CD4-positive, alpha-beta memory T cell (primary cell): ENCODE data around the gene OR4D10. TPM values are rescaled to one million over a fixed set of nuclear protein-coding genes. Genes with fewer than 3 reads are reported as not detected.
"Not testable (repeated sequence)": the region's sequence is repeated elsewhere in the genome, so short reads cannot be mapped to it uniquely, and the experiment has no call there.

Experiments
- CTCF ChIA-PET: fragments of 350-600 bp; sonication (Branson Sonifier 250); formaldehyde crosslinking; loops from one replicate; lab custom pipeline; 2021; ENCODE audit warnings: inconsistent platforms; ENCODE audit not compliant: partially characterized antibody; lab: Charles Lee
- POLR2A ChIA-PET: fragments of 350-600 bp; sonication (Branson Sonifier 250); formaldehyde crosslinking; loops from one replicate; lab custom pipeline; 2021; ENCODE audit not compliant: partially characterized antibody; lab: Charles Lee
- DNase-seq, 5 donors: peaks; one replicate each; pipeline versions ENCODE4 v3.0.0 to v3.0.0-alpha.2; 2020 to 2022; ENCODE audit warnings: mixed read lengths in 1 of 5
- H3K27ac ChIP-seq: one replicate; pipeline ENCODE4 v1.7.0; 2013; ENCODE audit warnings: low read depth, low read length
- H3K27me3 ChIP-seq: 2 replicates; pipeline ENCODE4 v1.7.0; 2013; ENCODE audit warnings: mild to moderate bottlenecking, low read length, moderate library complexity; ENCODE audit not compliant: insufficient read depth
- H3K36me3 ChIP-seq: 2 replicates; pipeline ENCODE4 v1.7.0; 2013; ENCODE audit warnings: mild to moderate bottlenecking, low read length, moderate library complexity; ENCODE audit not compliant: insufficient read depth
- H3K4me1 ChIP-seq: 2 replicates; pipeline ENCODE4 v1.7.0; 2013; ENCODE audit warnings: mild to moderate bottlenecking, low read length, moderate library complexity; ENCODE audit not compliant: insufficient read depth
- H3K4me3 ChIP-seq, 2 donors: one replicate each; pipeline ENCODE4 v1.7.0; 2013; ENCODE audit warnings: low read length in 2 of 2, mild to moderate bottlenecking in 1 of 2
- H3K9me3 ChIP-seq, 2 donors: one replicate each; pipeline ENCODE4 v1.7.0; 2013; ENCODE audit warnings: low read length in 2 of 2, control low read depth in 1 of 2; ENCODE audit not compliant: control insufficient read depth in 1 of 2
- H3K27ac Mint-ChIP-seq, 7 donors: one replicate each; pipeline ENCODE4 v1.8.0; 2020 to 2021; ENCODE audit warnings: mixed read lengths in 7 of 7, mild to moderate bottlenecking in 6 of 7, inconsistent platforms in 3 of 7, moderate library complexity in 3 of 7
- H3K27me3 Mint-ChIP-seq, 2 donors: one replicate each; pipeline ENCODE4 v1.8.0; 2020 to 2021; ENCODE audit warnings: mixed read lengths in 2 of 2
- H3K36me3 Mint-ChIP-seq, 2 donors: one replicate each; pipeline ENCODE4 v1.8.0; 2020 to 2021; ENCODE audit warnings: mixed read lengths in 2 of 2, inconsistent platforms in 1 of 2, mild to moderate bottlenecking in 1 of 2
- H3K4me1 Mint-ChIP-seq, 4 donors: one replicate each; pipeline ENCODE4 v1.8.0; 2020 to 2021; ENCODE audit warnings: mixed read lengths in 4 of 4, mild to moderate bottlenecking in 1 of 4
- H3K4me3 Mint-ChIP-seq, 8 donors: one replicate each; pipeline ENCODE4 v1.8.0; 2020 to 2021; ENCODE audit warnings: mixed read lengths in 8 of 8, mild to moderate bottlenecking in 7 of 8, moderate library complexity in 6 of 8, inconsistent platforms in 3 of 8
- H3K9me3 Mint-ChIP-seq, 8 donors: one replicate each; pipeline ENCODE4 v1.8.0; 2020 to 2021; ENCODE audit warnings: mixed read lengths in 8 of 8, mild to moderate bottlenecking in 5 of 8, inconsistent platforms in 3 of 8, moderate library complexity in 1 of 8
- intact Hi-C: fragments of 100-400 bp; cut with micrococcal nuclease; formaldehyde crosslinking; loops from one replicate; pipeline ENCODE4 v1.15.1; 2023
- polyA plus RNA-seq, 2 donors: library from polyadenylated mRNA; unstranded; fragments of 300-500 nt; fragmentation: Illumina TruSeq; gene quantifications; one replicate each; pipeline ENCODE4 v1.2.3, GENCODE V29; 2021
- total RNA-seq, 2 experiments: library from RNA; stranded (reverse); gene quantifications; one replicate each; pipeline ENCODE4 v1.2.3, GENCODE V29; 2021

OR4D10 gene
- total and polyA plus RNA-seq, 4 experiments from 2014 or later: not detected

- DNase-seq: no peak
- Histone ChIP-seq H3K9me3 (no peaks in the 10 kb centered on the region), H3K36me3 (no peaks in the 10 kb centered on the region), H3K27me3 (no peaks in the 10 kb centered on the region), H3K27ac (no peak overlapping the region), H3K4me3 (no peak overlapping the region), H3K4me1 (no peaks in the 10 kb centered on the region)
- Mint-ChIP-seq H3K36me3 (no peaks in the 10 kb centered on the region), H3K4me1 (no peaks in the 10 kb centered on the region), H3K27me3 (peaks cover 3 to 4% of the 10 kb centered on the region in 2 donors), H3K4me3 (no peak overlapping the region), H3K27ac (no peak overlapping the region), H3K9me3 (no peaks in the 10 kb centered on the region)
- ChIA-PET POLR2A (no interaction called here), CTCF (interaction anchor here (0.9 to 1.2 kb wide), 4 partner anchors 8 to 379 kb away, joined by 3 to 8 read pairs (median 4); no protein-coding TSS in a partner anchor)
- intact Hi-C loops: no loop called here
Measured at GRCh38 chr11:59437770-59438169, 35.3 kb upstream of the OR4D10 start.

- H3K4me3 ChIP-seq, H3K36me3 ChIP-seq, H3K4me3 Mint-ChIP-seq, H3K36me3 Mint-ChIP-seq, H3K27me3 ChIP-seq, POLR2A ChIA-PET, DNase-seq, CTCF ChIA-PET, H3K27ac Mint-ChIP-seq, H3K27ac ChIP-seq, H3K4me1 ChIP-seq, H3K4me1 Mint-ChIP-seq, H3K27me3 Mint-ChIP-seq, H3K9me3 ChIP-seq, intact Hi-C loops: not testable (repeated sequence)
- H3K9me3 Mint-ChIP-seq: peaks cover 0 to 13% (median 4%) of the 10 kb centered on the region in 8 donors
Measured at GRCh38 chr11:59445624-59446023, 27.5 kb upstream of the OR4D10 start.

- no peak for DNase-seq
- Histone ChIP-seq H3K4me1 (no peaks in the 10 kb centered on the region), H3K27me3 (no peaks in the 10 kb centered on the region), H3K9me3 (no peaks in the 10 kb centered on the region), H3K27ac (no peak overlapping the region), H3K36me3 (no peaks in the 10 kb centered on the region), H3K4me3 (no peak overlapping the region)
- POLR2A ChIA-PET: no interaction called here
- CTCF ChIA-PET: no interaction called here
- Mint-ChIP-seq H3K9me3 (peaks cover 0 to 13% (median 4%) of the 10 kb centered on the region in 8 donors), H3K27me3 (peaks cover 6 to 13% of the 10 kb centered on the region in 2 donors), H3K4me3 (no peak overlapping the region), H3K4me1 (no peaks in the 10 kb centered on the region), H3K36me3 (no peaks in the 10 kb centered on the region), H3K27ac (no peak overlapping the region)
- intact Hi-C loops: no loop called here
Measured at GRCh38 chr11:59448484-59448883, 24.6 kb upstream of the OR4D10 start.

- H3K4me1 ChIP-seq: no peaks in the 10 kb centered on the region
- intact Hi-C loops: no loop called here
- H3K36me3 ChIP-seq: no peaks in the 10 kb centered on the region
- no peaks in the 10 kb centered on the region for H3K27me3 ChIP-seq
- no peak within 1 kb of the TSS for H3K27ac ChIP-seq
- no peaks in the 10 kb centered on the region for H3K36me3 Mint-ChIP-seq
- H3K4me3 Mint-ChIP-seq: no peak within 1 kb of the TSS
- H3K4me1 Mint-ChIP-seq: no peaks in the 10 kb centered on the region
- H3K9me3 Mint-ChIP-seq: peaks cover 0 to 2% (median 0%) of the 10 kb centered on the region in 8 donors
- POLR2A ChIA-PET: no interaction called here
- H3K27ac Mint-ChIP-seq: no peak within 1 kb of the TSS
- no peaks in the 10 kb centered on the region for H3K9me3 ChIP-seq
- CTCF ChIA-PET: no interaction called here
- no peak for DNase-seq
- peaks cover 13 to 17% of the 10 kb centered on the region in 2 donors for H3K27me3 Mint-ChIP-seq
- H3K4me3 ChIP-seq: no peak within 1 kb of the TSS
Measured at GRCh38 chr11:59456661-59457060, 16.5 kb upstream of the OR4D10 start, which contains the start of gene OR4D6. TSS of gene OR4D6 (plus strand) at chr11:59456961. CDS start at chr11:59456961, 0 bp downstream.

GRCh38 chr11:59459916-59460315 lies 13.2 kb upstream of the OR4D10 start:
- H3K27me3 ChIP-seq: no peaks in the 10 kb centered on the region
- no peaks in the 10 kb centered on the region for H3K36me3 ChIP-seq
- H3K27me3 Mint-ChIP-seq: peaks cover 14 to 17% of the 10 kb centered on the region in 2 donors
- peaks cover 0 to 2% (median 0%) of the 10 kb centered on the region in 8 donors for H3K9me3 Mint-ChIP-seq
- POLR2A ChIA-PET: interaction anchor here (0.7 kb wide), 1 partner anchor 53 kb away, joined by 3 read pairs; no protein-coding TSS in a partner anchor
- no peak overlapping the region for H3K27ac Mint-ChIP-seq
- no peaks in the 10 kb centered on the region for H3K4me1 ChIP-seq
- no peak overlapping the region for H3K27ac ChIP-seq
- H3K4me1 Mint-ChIP-seq: no peaks in the 10 kb centered on the region
- intact Hi-C loops: no loop called here
- CTCF ChIA-PET: no interaction called here
- H3K9me3 ChIP-seq: no peaks in the 10 kb centered on the region
- no peak for DNase-seq
- H3K4me3 ChIP-seq: no peak overlapping the region
- no peak overlapping the region for H3K4me3 Mint-ChIP-seq
- H3K36me3 Mint-ChIP-seq: no peaks in the 10 kb centered on the region

GRCh38 chr11:59463190-59463641 lies 9.9 kb upstream of the OR4D10 start:
- Mint-ChIP-seq H3K4me1 (no peaks in the 10 kb centered on the region), H3K27ac (no peak overlapping the region), H3K4me3 (no peak overlapping the region), H3K36me3 (no peaks in the 10 kb centered on the region), H3K27me3 (peaks cover 6 to 20% of the 10 kb centered on the region in 2 donors), H3K9me3 (peaks cover 0 to 2% (median 0%) of the 10 kb centered on the region in 8 donors)
- H3K4me1 ChIP-seq: no peaks in the 10 kb centered on the region
- no peaks in the 10 kb centered on the region for H3K9me3 ChIP-seq
- H3K4me3 ChIP-seq: no peak overlapping the region
- ChIA-PET POLR2A (no interaction called here), CTCF (no interaction called here)
- no peaks in the 10 kb centered on the region for H3K27me3 ChIP-seq
- H3K36me3 ChIP-seq: no peaks in the 10 kb centered on the region
- intact Hi-C loops: no loop called here
- DNase-seq: no peak
- H3K27ac ChIP-seq: no peak overlapping the region

- Mint-ChIP-seq H3K27me3 (peaks cover 7 to 19% of the 10 kb centered on the region in 2 donors), H3K4me3 (no peak overlapping the region), H3K9me3 (no peaks in the 10 kb centered on the region), H3K36me3 (no peaks in the 10 kb centered on the region), H3K27ac (no peak overlapping the region), H3K4me1 (peaks cover 0 to 2% (median under 1%) of the 10 kb centered on the region in 4 donors)
- ChIA-PET CTCF (no interaction called here), POLR2A (no interaction called here)
- H3K36me3 ChIP-seq: no peaks in the 10 kb centered on the region
- no peak overlapping the region for H3K4me3 ChIP-seq
- no peaks in the 10 kb centered on the region for H3K4me1 ChIP-seq
- no peaks in the 10 kb centered on the region for H3K9me3 ChIP-seq
- intact Hi-C loops: no loop called here
- no peak overlapping the region for H3K27ac ChIP-seq
- H3K27me3 ChIP-seq: no peaks in the 10 kb centered on the region
- DNase-seq: no peak
Measured at GRCh38 chr11:59475176-59475575, 2.1 kb downstream of the OR4D10 start.
